Adipocyte (in vitro differentiated cells): ENCODE results near the gene PRKN.

Experiments
- DNase-seq: peaks from one replicate; pipeline ENCODE4 v3.0.0-alpha.2; 2015; ENCODE audit warnings: low read depth
- H3K27me3 ChIP-seq: replicated peaks from 2 replicates; pipeline ENCODE4 v1.7.0; 2013; ENCODE audit warnings: mild to moderate bottlenecking, low read length, moderate library complexity; ENCODE audit not compliant: control insufficient read depth, insufficient read depth
- H3K36me3 ChIP-seq: 2 replicates; pipeline ENCODE4 v1.7.0; 2013; ENCODE audit warnings: low read length, mild to moderate bottlenecking, moderate library complexity; ENCODE audit not compliant: control insufficient read depth, insufficient read depth, severe bottlenecking
- H3K4me1 ChIP-seq: 2 replicates; pipeline ENCODE4 v1.7.0; 2013; ENCODE audit warnings: mild to moderate bottlenecking, low read length, moderate library complexity; ENCODE audit not compliant: control insufficient read depth, insufficient read depth
- H3K4me3 ChIP-seq: 2 replicates; pipeline ENCODE4 v1.7.0; 2013; ENCODE audit warnings: mild to moderate bottlenecking, low read length, moderate library complexity
- H3K9ac ChIP-seq: 2 replicates; pipeline ENCODE4 v1.7.0; 2013; ENCODE audit warnings: mild to moderate bottlenecking, low read length, moderate library complexity
- H3K9me3 ChIP-seq: 2 replicates; pipeline ENCODE4 v1.7.0; 2013; ENCODE audit warnings: mild to moderate bottlenecking, low read length, moderate library complexity; ENCODE audit not compliant: control insufficient read depth

The PRKN gene

GRCh38 chr6:161412795-161413194 is 1314.8 kb downstream of the PRKN start:
- Histone ChIP-seq H3K9me3 (no peaks in the 10 kb centered on the region), H3K9ac (no peak overlapping the region), H3K27me3 (peaks cover 28% of the 10 kb centered on the region), H3K4me3 (no peak overlapping the region), H3K4me1 (peaks cover 13% of the 10 kb centered on the region), H3K36me3 (no peaks in the 10 kb centered on the region)
- no peak for DNase-seq

DNA sequence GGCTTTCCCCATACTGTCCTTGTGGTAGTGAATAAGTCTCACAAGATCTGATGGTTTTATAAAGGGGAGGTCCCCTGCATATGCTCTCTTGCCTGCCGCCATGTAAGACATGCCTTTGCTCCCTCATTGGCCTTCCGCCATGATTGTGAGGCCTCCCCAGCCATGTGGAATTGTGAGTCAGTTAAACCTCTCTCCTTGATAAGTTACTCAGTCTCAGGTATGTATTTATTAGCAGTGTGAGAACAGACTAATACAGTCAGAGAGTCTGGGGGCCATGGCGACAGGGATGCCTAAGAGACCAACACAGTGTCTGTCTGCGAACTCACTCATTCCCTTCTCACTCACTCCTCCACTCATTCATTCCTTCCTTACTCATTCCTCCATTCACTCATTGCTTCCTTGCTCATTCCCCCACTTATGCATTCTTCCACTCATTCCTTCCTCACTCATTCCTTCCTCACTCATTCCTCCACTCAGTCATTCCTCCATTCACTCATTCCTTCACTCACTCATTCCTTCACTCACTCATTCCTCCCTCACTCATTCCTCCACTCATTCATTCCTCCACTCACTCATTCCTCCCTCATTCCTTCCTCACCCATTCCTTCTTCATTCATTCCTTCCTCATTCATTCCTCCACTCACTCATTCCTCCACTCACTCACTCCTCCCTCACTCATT is 1316.2 kb downstream of the PRKN start:
- no peaks in the 10 kb centered on the region for H3K36me3 ChIP-seq
- peaks cover 28% of the 10 kb centered on the region for H3K27me3 ChIP-seq
- no peaks in the 10 kb centered on the region for H3K9me3 ChIP-seq
- H3K4me1 ChIP-seq = peaks cover 23% of the 10 kb centered on the region
- no peak overlapping the region for H3K9ac ChIP-seq
- no peak for DNase-seq
- H3K4me3 ChIP-seq = no peak overlapping the region

GRCh38 chr6:161410736-161411135 is 1316.8 kb downstream of the PRKN start:
- Histone ChIP-seq H3K4me3 (no peak overlapping the region), H3K36me3 (no peaks in the 10 kb centered on the region), H3K9me3 (no peaks in the 10 kb centered on the region), H3K9ac (no peak overlapping the region), H3K27me3 (peaks cover 24% of the 10 kb centered on the region), H3K4me1 (peaks cover 26% of the 10 kb centered on the region)
- DNase-seq = no peak

DNA sequence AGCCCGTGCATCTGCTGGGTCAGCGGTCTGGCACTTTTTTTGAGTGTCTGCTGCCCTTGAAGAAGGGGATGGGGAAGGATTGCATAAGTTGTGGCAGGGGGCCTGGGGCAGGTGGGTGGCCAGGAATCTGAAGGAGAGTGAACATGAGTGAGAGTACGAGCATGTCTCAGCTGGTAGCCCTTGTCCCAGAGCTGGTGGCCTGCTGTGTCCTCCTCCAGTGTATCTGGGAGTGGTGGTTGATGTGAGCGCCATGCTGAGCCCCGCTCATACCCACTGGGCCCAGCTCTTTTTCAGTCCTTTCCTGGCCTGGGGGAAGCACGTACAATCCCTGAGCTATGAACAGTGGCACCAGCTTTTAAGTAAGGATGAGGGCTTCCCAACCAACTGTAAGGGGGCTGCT is 1317.5 kb downstream of the PRKN start:
- Histone ChIP-seq H3K9ac (no peak overlapping the region), H3K9me3 (no peaks in the 10 kb centered on the region), H3K4me3 (no peak overlapping the region), H3K27me3 (peaks cover 20% of the 10 kb centered on the region), H3K4me1 (peaks cover 26% of the 10 kb centered on the region), H3K36me3 (no peaks in the 10 kb centered on the region)
- no peak for DNase-seq

GRCh38 chr6:161409353-161409752 is 1318.2 kb downstream of the PRKN start:
- Histone ChIP-seq H3K9me3 (peaks cover 3% of the 10 kb centered on the region), H3K36me3 (no peaks in the 10 kb centered on the region), H3K4me1 (peaks cover 26% of the 10 kb centered on the region), H3K9ac (no peak overlapping the region), H3K4me3 (no peak overlapping the region), H3K27me3 (peaks cover 13% of the 10 kb centered on the region)
- no peak for DNase-seq

GRCh38 chr6:161408041-161408440 is 1319.5 kb downstream of the PRKN start:
- DNase-seq = no peak
- Histone ChIP-seq H3K4me1 (peaks cover 26% of the 10 kb centered on the region), H3K9me3 (peaks cover 14% of the 10 kb centered on the region), H3K4me3 (no peak overlapping the region), H3K27me3 (peaks cover 1% of the 10 kb centered on the region), H3K9ac (no peak overlapping the region), H3K36me3 (no peaks in the 10 kb centered on the region)

- peaks cover 14% of the 10 kb centered on the region for H3K9me3 ChIP-seq
- H3K4me3 ChIP-seq = no peak overlapping the region
- no peaks in the 10 kb centered on the region for H3K36me3 ChIP-seq
- peak; percentile 17 for DNase-seq
- no peaks in the 10 kb centered on the region for H3K27me3 ChIP-seq
- H3K4me1 ChIP-seq = peaks cover 26% of the 10 kb centered on the region
- H3K9ac ChIP-seq = no peak overlapping the region
Measured at GRCh38 chr6:161407581-161407980, 1320.0 kb downstream of the PRKN start.

GRCh38 chr6:161407115-161407514 is 1320.5 kb downstream of the PRKN start:
- H3K9me3 ChIP-seq = peaks cover 14% of the 10 kb centered on the region
- H3K4me3 ChIP-seq = no peak overlapping the region
- no peak for DNase-seq
- H3K36me3 ChIP-seq = no peaks in the 10 kb centered on the region
- peak overlapping the region; percentile 2 for H3K9ac ChIP-seq
- H3K27me3 ChIP-seq = no peaks in the 10 kb centered on the region
- peaks cover 26% of the 10 kb centered on the region for H3K4me1 ChIP-seq

DNA sequence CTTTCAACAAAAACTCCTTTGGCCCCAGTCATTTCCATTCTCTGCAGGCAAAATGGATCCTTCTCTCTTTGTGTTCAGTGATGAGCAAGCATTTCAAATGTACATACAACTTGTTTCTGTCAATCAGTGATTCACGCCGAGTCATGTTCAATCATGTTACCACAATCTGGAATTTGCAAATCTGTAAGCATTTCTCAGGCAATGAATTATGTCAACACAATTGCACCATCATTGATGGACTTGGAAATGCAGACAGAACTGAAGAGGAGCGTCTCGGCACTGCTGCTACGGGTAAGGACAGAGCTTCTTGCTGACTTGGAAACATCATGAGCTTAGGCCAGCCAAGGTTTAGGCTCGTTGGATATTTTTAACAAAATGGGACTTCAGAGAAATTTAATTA is 1320.9 kb downstream of the PRKN start:
- Histone ChIP-seq H3K4me1 (peaks cover 26% of the 10 kb centered on the region), H3K36me3 (no peaks in the 10 kb centered on the region), H3K9me3 (peaks cover 14% of the 10 kb centered on the region), H3K9ac (no peak overlapping the region), H3K27me3 (no peaks in the 10 kb centered on the region), H3K4me3 (no peak overlapping the region)
- DNase-seq = peak; percentile 46

DNA sequence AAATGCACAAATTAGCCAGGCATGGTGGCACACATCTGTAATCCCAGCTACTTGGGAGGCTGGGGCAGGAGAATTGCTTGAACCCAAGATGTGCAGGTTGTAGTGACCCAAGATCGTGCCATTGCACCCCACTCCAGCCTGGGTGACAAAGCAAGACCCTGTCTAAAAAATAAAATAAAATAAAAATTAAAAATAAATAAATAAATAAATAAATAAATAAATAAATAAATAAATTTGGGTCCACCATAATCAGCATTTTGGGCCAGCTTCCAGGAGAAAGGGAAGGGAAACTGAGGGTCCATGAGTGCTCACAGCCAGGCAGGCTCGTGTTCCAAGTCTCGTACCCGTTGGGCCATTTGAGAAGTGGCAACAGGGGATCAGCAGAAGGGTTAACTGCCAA is 1322.1 kb downstream of the PRKN start:
- Histone ChIP-seq H3K4me3 (no peak overlapping the region), H3K9ac (no peak overlapping the region), H3K9me3 (peaks cover 14% of the 10 kb centered on the region), H3K4me1 (peaks cover 26% of the 10 kb centered on the region), H3K27me3 (no peaks in the 10 kb centered on the region), H3K36me3 (no peaks in the 10 kb centered on the region)
- no peak for DNase-seq

- DNase-seq = no peak
- H3K27me3 ChIP-seq = peaks cover under 1% of the 10 kb centered on the region
- H3K36me3 ChIP-seq = no peaks in the 10 kb centered on the region
- no peak overlapping the region for H3K9ac ChIP-seq
- H3K4me3 ChIP-seq = no peak overlapping the region
- H3K9me3 ChIP-seq = peaks cover 15% of the 10 kb centered on the region
- peaks cover 19% of the 10 kb centered on the region for H3K4me1 ChIP-seq
Measured at GRCh38 chr6:161403717-161404116, 1323.8 kb downstream of the PRKN start.
